Measurements from ENCODE around the gene TMTC4.
"Not testable (repeated sequence)": the region's sequence is repeated elsewhere in the genome, so short reads cannot be mapped to it uniquely, and the experiment has no call there.

TMTC4 gene

GRCh38 chr13:100674572-100674871 is at the start of gene TMTC4:
Gene TMTC4 (minus strand): TSS chr13:100674795. CDS start chr13:100670362, 4,433 bp downstream.
- ATAC-seq = no peak

GRCh38 chr13:100722517-100722916 is 47.9 kb upstream of the TMTC4 start:
- DNase-seq (no peak), ATAC-seq (no peak)

More at GRCh38 chr13:100674572-100674871, at the start of gene TMTC4:
- no peak for DNase-seq

- peak; percentile 67 for DNase-seq
- no peak for ATAC-seq
These were observed 47.4 kb upstream of the TMTC4 start for GRCh38 chr13:100721885-100722512.

- ATAC-seq (no peak), DNase-seq (no peak)
These were observed 41.0 kb upstream of the TMTC4 start for GRCh38 chr13:100715604-100716003.

GRCh38 chr13:100714478-100714877 is 39.9 kb upstream of the TMTC4 start:
- no peak for ATAC-seq
- no peak for DNase-seq

GRCh38 chr13:100710176-100710575 is 35.6 kb upstream of the TMTC4 start:
- no peak for DNase-seq
- ATAC-seq = no peak

- peak; percentile 75 for ATAC-seq
- no peak for DNase-seq
These were observed 33.5 kb upstream of the TMTC4 start for GRCh38 chr13:100707818-100708740.

GRCh38 chr13:100698331-100698730 is 23.7 kb upstream of the TMTC4 start:
- not testable (repeated sequence) for ATAC-seq, DNase-seq

GRCh38 chr13:100695509-100695773 is 20.8 kb upstream of the TMTC4 start:
- ATAC-seq (no peak), DNase-seq (no peak)

GRCh38 chr13:100694722-100695508 is 20.3 kb upstream of the TMTC4 start:
- ATAC-seq (no peak), DNase-seq (no peak)

GRCh38 chr13:100689191-100689590 is 14.6 kb upstream of the TMTC4 start:
- ATAC-seq (no peak), DNase-seq (no peak)

GRCh38 chr13:100680131-100680530 is 5.5 kb upstream of the TMTC4 start:
- no peak for ATAC-seq

GRCh38 chr13:100677128-100677527 is 2.5 kb upstream of the TMTC4 start:
- not testable (repeated sequence) for ATAC-seq

More at GRCh38 chr13:100680131-100680530, 5.5 kb upstream of the TMTC4 start:
- DNase-seq = no peak

GRCh38 chr13:100675661-100676129 is 1.1 kb upstream of the TMTC4 start:
- DNase-seq = peak; percentile 23
- no peak for ATAC-seq

More at GRCh38 chr13:100677128-100677527, 2.5 kb upstream of the TMTC4 start:
- not testable (repeated sequence) for DNase-seq

- peak; percentile 97 for ATAC-seq
- DNase-seq = peak; percentile 100
These were observed 471 bp upstream of the TMTC4 start for GRCh38 chr13:100674872-100675660.

GRCh38 chr13:100673713-100674571 is 653 bp downstream of the TMTC4 start:
- ATAC-seq = peak; percentile 34
- DNase-seq = peak; percentile 38

- ATAC-seq = no peak
- DNase-seq = peak; percentile 20
These were observed 1.3 kb downstream of the TMTC4 start for GRCh38 chr13:100673376-100673712.

GRCh38 chr13:100671389-100672182 is 3.0 kb downstream of the TMTC4 start:
- ATAC-seq (no peak), DNase-seq (no peak)

GRCh38 chr13:100668408-100668807 is 6.2 kb downstream of the TMTC4 start:
- ATAC-seq (no peak), DNase-seq (no peak)

GRCh38 chr13:100667894-100668293 is 6.7 kb downstream of the TMTC4 start:
- no peak for ATAC-seq
- DNase-seq = no peak

All from stimulated activated naive CD8-positive, alpha-beta T cell treated with anti-CD3 and anti-CD28 coated beads, Interleukin-15, Interleukin-2, amounts not matched to agents 100 U/mL and 50 U/mL, for 24 hours (primary cell).